ENCODE data around the gene PHB1.

DNA sequence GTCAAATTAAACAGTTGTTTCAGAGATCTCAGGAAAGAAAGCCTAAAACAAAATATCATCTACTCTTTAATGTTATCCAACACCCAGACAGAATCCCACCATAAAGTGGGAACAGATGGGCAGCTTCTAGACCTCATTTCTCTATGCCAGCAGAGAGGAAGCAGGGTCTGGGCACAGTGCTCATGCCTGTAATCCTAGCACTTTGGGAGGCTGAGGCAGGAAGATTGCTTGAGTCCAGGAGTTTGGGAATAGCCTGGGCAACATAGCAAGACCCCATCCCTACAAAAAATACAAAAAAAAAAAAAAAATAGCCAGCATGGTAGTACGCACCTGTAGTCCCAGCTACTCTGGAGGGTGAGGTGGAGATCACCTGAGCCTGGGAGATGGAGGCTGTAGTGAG is 39.1 kb downstream of the PHB1 start:
- TF ChIP-seq, protein P1, sequence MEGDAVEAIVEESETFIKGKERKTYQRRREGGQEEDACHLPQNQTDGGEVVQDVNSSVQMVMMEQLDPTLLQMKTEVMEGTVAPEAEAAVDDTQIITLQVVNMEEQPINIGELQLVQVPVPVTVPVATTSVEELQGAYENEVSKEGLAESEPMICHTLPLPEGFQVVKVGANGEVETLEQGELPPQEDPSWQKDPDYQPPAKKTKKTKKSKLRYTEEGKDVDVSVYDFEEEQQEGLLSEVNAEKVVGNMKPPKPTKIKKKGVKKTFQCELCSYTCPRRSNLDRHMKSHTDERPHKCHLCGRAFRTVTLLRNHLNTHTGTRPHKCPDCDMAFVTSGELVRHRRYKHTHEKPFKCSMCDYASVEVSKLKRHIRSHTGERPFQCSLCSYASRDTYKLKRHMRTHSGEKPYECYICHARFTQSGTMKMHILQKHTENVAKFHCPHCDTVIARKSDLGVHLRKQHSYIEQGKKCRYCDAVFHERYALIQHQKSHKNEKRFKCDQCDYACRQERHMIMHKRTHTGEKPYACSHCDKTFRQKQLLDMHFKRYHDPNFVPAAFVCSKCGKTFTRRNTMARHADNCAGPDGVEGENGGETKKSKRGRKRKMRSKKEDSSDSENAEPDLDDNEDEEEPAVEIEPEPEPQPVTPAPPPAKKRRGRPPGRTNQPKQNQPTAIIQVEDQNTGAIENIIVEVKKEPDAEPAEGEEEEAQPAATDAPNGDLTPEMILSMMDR (IDR thresholded peaks at IDR 0.05): no peak
- no peak for TF ChIP-seq POLR2A (IDR thresholded peaks at IDR 0.05)

Measured in tibial nerve (tissue), 3 donors.